Activated naive CD4-positive, alpha-beta T cell treated with anti-CD3 and anti-CD28 coated beads, Interleukin-2, amount 50 U/mL, for 16 hours (primary cell): ENCODE measurements around the gene ITGAL.

ENCODE experiments used
- DNase-seq: peaks from one replicate; pipeline ENCODE4 v3.0.0-alpha.2; 2020

Gene ITGAL

DNA sequence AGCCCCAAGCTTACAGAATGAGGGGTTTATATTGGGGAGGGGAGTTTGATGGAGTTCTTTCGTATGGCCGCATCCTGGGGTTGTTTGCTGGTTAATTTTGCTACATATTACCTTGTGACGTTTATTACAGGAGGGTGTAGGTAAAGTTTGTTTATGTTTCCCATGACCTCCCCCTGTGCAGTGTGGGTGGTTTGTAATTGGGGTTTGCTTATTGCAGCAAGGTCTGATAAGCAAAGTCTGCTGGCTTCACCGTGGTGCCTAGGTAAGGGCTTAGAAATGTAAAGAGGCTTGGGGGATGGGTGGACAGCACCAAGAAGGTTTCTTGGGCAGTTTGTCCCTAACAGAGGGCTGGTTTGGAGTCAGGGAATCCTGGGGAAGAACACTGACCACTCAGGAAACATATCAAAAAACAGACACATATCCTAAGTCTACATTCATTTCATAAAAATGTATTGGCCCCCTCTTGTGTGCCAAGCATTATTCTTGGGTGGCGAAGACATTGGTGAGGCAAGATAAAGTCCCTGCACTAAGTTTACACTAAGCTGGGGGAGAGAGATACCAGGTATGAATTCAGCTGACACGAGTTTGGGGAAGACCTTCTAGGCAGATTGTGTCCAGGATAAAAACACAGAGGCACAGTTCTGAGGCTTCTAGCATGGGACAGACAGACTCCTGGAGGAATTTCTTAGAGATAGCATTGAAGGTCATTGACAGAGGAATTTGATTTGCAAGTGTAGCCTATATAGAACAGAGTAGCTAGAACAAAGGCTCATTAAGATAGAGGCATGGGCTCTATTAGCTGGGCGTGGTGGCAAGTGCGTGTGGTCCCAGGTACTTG is 76.1 kb downstream of the ITGAL start:
- DNase-seq, result no peak

DNA sequence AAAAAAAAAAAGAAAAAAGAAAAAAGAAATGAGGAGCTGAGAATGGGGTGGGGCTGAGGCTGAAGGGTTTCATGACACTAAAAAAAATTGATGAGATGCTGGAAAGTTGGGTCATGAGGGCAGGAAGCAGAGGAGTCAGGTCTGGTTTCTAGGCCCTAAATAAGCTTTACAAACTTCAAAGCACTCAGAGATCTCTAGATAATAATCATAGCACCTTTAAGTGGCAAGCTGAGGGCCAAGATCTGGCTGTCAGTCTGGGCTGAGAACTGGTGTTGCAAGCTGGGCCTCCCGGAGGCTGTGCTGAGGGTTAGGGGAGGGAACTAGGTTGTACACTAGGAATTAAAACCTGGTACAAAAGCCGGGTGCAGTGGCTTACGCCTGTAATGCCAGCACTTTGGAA is 79.2 kb downstream of the ITGAL start:
- peak; percentile 43 for DNase-seq

DNA sequence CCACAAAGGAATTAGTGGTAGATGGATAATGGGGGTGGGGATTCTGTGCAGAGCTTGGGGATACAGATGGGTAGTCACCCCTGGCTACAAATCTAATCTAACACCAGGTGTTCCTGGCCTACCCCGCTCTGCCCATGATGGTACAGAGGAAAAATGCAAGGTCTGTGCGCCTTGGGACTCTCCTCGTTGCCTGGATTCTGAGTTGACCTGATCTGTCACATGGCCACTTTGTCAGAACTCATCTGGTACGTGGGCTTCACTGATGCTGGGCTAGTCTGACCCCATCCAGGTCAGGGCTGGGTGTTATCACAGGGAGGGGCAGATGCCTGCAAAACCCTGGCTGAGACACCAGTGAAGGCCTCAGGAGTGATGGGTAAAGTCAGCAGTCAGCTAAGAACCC is 80.4 kb downstream of the ITGAL start:
- DNase-seq, result no peak

DNA sequence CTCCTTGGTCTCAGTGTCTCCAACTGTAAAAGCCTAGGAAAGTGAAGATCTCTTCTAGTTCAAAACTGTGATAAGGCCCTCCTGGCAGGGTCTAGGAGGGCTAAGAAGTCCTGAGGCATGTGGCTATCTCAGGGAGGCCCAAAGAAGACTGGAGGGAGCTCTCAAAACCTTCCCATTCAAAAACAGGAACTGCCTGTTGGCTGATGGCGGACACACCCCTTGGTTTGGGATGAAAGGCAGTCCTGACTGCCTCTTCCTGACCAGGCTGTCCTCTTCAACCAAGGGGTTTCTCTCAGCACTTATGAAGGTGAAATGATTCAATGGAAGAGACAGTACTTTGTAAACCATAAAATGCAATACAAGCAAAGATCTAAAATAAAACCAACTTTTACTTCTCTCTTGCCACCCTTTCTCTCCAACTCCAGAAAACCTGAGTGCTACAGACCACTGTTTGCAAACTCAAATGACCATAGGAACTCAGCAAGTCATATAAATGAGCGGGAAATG is 80.9 kb downstream of the ITGAL start:
- DNase-seq, result no peak

DNA sequence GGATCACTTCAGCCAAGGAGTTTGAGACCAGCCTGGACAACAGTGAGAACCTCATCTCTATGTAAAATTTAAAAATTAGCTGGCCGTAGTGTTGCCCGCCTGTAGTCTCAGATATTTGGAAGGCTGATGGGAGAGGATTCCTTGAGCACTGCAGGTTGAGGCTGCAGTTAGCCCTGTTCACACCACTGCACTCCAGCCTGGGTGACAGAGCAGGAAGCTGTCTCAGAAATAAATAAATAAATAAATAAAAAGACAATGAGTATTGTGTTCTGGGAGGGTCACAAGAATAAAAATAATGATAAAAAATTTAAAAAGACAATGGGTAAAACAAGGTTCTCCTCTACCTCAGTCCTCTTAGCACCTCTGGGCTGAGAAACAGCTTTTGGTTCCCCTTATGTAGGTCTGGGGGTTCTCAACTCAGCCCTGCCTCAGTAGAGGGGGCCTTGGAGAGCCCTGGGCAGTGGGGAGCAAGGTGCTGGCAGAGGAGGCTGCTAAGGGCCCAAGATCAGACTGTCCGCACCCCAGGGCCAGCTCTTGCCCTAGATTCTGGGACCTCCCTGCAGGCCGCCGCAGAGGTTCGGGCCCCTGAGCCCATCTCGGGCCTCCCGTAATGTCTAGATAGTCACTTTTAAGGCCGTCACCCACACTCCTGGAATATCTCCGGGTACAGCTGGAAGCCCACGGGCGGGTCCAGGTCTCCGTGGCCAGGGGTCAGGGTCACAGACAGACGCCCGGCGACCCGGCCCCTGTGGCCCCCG is 82.2 kb downstream of the ITGAL start:
- no peak for DNase-seq

DNA sequence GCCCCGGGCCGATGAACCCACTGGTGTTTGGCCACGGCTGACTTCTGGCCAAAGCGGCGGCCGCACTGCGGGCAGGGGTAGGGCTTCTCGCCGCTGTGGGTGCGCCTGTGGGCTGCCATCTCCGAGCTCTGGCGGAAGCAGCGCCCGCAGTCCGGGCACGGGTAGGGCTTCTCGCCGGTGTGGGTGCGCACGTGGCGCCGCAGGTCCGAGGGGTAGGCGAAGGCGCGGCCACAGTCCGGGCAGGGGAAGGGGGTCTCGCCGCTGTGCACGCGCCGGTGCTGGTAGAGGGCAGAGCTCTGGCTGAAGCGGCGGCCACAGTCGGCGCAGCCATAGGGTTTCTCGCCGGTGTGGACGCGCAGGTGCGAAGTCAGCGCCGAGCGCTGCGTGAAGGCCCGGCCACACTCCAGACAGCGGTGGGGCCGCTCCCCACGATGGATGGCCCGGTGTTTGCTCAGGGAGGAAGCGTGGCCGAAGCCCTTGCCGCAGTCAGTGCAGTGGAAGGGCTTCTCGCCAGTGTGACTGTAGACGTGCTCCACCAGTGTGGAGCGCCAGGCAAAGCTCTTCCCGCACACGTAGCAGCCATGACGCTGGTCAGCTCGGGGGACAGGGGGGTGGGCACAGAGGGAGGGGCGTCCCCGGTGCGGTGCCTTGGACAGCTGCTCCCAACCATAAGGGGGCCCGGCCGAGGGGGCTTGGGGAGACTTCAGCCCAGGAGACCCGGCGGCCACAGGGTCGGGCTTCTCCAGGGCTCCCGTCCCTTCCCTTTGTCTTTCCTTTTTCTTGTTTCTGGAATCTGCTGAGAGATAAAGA is 83.0 kb downstream of the ITGAL start:
- DNase-seq, result no peak

DNA sequence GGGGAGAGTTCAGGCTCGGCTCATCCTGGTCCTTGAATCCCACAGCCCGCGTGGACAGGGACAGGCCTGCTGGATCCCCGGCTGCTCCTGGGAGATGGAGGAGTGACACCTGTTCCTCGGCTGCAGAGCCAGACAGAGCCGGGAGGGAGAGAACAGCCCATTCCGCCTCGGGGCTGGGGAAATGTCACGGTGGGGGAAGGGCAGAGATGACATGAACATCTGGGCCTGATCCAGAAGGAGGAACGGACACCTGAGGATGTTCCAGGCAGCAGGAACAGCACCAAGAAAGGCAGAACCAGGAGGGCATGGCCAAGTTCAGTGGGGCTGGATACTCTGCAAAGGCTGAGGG is 83.6 kb downstream of the ITGAL start:
- no peak for DNase-seq

DNA sequence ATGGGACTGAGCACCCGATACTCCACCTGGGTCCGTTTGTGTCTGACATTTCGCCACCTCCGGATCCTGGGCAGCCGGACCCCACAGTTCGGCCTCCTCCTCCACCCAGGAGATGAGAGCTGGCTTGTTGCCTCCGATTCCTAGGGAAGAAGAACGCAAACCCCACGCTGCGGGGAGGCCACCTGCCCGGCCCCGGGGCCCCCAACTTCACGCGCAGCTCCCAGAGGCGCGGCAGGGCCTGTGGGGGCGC is 85.1 kb downstream of the ITGAL start:
- no peak for DNase-seq

DNA sequence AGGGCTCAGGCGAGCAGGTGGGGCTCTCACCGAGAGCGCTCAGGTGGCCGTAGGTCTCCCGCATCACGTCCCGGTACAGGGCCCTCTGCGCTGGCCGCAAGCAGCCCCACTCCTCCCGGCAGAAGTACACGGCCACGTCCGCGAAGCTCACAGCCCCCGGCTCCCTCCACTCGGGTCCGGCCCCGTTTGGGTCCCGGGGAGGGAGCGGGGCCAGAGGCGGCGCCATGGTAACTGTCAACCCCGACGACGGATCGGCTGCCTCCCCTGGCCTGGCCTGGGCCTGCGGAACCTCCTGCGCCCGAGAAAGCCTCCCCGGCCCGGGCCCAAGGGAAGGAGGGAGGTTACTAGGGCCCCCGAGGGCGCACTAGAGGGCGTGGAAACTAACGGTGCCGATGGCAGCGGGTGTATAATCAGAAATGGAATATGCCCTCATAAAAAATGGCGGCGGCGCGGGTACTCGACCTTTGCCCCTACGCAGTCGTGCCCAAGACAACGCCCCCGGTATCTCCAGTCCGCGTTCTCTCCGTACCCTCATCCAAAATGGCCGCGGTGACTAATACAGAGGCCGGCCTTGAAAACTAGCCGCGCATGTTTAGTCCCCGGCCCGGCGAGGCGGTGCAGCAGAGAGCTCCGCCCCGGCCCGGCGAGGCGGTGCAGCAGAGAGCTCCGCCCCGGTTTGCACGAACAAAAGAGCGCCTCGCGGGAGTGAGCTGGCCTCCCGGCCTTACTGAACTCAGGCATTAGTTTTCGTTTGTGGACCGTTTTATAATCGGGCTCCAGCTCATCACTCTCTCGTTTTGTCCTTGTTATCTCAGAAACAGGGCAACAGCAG is 85.6 kb downstream of the ITGAL start, which contains the start of gene ZNF764:
TSS of gene ZNF764 (minus strand) at position 418 of the 832 bp plus-strand sequence. CDS start at position 226, 192 bp downstream.
- peak; percentile 95 for DNase-seq

DNA sequence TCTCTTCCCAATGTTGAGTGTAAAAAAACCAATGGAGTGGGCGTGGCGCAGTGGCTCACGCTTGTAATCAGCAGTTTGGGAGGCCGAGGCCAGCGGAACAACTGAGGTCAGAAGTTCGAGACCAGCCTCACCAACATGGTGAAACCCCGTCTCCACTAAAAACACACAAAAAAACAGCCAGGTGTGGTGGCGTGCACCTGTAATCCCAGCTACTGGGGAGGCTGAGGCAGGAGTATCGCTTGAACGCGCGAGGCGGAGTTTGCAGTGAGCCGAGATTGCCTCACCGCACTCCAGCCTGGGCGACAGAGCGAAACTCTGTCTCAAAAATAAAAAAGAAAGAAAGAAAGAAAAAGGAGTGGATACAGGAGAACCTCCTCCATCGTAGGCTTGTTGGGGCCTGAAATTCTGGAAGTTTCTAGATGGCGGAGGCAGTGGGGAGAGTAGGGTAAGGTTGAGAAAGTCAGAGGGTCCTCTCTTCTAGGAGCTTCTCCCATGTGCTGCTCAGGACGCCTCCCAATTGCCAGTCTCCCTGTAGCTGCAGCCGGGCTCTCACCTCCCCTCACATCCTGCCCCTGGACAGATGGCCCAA is 86.3 kb downstream of the ITGAL start:
- no peak for DNase-seq

DNA sequence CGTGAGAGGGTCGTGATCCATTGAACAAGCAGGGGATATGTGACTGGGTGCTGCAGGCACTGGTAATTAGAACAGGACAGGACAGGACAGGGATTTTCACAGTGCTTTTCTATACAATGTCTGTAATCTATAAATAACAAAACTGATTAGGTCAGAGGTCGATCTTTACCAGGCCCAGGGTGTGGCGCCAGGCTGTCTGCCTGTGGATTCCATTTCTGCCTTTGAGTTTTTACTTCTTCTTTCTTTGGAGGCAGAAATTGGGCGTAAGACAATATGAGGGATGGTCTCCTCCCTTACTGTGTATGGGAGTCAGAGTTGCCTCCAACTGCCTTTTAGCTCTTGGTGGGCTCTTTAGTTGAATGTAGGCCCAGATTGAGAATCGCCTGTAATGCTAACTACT is 87.1 kb downstream of the ITGAL start:
- no peak for DNase-seq

DNA sequence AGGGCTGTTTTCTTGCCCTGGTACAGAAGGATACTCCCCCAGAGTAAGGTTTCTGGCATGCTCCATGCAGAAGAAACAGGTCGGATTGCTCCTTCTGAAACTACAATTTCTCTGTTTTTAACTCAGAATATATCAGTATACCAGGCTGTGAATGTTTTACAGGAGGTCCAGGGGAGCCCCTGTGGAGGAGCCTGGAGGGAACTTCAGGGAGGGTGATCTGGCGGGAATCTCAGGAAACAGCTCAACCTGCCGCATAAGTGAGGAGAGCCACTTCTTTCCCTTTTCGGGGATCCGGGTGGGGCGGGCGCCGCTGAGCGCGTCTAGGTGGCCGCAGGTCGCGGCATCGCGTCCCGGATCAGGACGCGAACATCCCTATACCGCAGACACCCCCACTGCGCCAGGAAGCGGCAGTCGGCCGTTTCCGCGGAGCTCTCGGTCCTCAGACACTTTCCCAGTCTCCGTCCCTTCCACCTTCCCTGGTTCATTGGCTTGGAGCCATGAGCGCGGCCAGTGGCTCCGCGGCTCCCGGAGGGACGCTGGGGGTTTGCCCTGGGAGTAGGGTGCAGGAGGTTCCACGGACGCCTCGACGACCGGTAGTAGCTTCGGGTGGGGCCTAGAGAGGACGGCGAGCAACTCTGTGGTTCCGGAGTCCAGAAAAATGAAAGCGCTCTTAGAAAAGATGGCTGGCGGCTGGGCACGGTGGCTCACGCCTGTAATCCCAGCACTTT is 88.7 kb downstream of the ITGAL start:
- DNase-seq, result no peak

DNA sequence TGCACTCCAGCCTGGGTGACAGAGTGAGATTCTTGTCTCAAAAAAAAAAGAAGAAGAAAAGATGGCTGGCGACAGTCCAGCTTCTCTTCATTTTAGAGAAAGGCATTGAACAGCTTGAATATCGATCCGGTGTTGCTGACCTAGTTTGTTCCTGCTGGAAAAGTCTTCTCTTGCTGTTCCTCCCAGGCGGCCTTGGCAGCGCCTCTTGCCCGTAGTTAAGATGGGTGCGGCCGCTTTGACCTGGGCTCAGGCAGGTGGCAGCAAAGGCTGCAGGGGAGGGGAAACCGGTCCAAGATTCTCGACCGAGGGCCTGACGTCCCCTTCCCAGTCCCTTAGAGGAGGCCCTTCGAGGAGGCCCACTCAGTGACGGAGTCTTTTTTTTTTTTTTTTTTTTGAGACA is 89.5 kb downstream of the ITGAL start:
- DNase-seq, result no peak

DNA sequence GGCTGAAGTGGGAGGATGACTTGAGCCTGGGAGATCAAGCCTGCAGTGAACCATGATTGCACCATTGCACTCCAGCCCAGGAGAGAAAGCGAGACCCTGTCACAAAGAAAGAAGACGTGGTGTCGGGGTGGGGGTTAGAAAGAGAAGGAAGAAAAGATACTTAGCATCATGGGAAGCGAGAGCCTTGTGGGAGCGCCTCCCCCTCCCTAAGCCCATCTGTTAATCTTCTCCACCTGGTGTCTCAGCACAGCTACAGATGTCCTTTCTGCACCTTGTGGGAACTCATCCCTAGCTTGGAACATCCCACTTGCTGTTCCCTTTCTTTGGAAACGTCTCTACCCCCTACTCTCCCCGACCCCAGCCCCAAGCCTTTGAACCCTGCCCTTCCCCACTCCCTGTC is 93.0 kb downstream of the ITGAL start:
- DNase-seq, result no peak

DNA sequence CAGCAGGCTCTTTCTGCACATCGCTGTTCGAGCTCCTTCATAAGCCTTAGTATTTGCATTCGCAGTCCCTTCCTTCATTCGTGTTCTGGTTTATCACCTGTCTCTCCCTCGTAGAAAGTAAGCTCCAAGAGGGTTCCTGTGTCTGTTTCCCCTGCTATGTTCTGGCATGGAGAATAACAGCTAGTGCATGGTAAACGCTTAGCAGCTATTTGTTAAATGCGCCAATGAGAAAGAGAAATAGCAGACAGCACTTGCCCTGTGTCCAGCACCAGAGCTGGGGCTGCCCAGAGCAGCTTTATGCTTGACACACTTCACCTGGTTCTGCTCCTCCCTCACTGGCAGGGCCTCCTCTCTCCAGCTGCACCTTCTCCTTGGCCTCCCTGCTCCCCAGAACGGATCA is 93.4 kb downstream of the ITGAL start:
- DNase-seq, result no peak

DNA sequence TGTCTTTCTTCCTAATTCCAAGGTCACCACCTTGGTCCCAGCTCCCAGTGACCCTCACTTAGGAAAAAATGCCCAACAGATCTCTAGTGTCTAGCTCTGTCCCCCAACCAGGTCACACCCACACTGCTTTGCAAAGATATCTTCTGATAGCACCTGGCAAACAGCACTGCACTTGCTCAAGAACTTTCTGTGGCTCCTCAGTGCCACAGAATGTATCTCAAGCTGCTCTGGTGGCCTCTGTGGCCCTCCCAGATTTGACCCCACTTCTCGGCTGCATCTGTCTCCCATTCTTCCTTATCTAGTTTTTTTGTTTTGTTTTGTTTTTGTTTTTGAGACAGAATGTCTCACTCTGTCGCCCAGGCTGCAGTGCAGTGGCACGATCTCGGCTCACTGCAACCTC is 94.0 kb downstream of the ITGAL start:
- DNase-seq, result no peak

DNA sequence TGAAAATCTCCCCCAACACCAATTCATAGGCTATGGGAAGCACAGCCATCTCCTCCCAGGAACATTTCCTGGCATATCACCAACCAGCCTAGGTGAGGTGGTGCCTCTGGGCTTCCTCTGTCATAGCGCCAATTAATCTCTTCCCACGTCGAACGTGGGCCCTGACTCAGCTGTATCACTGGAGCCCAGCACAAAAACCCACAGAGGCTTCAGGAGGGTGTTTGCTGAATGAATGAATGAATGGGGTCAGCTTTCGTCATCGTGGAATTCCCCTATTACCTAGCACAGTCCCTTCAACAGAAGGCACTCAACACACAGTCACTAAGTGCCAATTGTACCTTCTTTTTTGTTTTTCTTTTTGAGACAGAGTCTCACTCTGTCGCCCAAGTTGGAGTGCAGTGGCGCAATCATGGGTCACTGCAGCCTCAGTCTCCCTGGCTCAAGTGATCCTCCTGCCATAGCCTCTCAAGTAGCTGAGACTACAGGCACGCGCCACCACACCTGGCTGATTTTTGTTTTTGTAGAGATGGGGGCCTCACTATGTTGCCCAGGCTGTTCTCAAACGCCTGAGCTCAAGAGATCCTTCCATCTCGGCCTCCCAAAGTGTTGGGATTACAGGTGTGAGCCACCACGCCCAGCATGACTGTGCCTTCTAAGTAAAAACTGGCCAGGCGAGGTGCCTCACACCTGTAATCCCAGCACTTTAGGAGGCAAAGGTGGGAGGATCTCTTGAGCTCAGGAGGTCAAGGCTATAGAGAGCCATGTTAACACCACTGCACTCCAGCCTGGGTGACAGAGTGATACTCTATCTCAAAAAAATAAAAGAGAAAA is 94.8 kb downstream of the ITGAL start:
- peak; percentile 67 for DNase-seq

DNA sequence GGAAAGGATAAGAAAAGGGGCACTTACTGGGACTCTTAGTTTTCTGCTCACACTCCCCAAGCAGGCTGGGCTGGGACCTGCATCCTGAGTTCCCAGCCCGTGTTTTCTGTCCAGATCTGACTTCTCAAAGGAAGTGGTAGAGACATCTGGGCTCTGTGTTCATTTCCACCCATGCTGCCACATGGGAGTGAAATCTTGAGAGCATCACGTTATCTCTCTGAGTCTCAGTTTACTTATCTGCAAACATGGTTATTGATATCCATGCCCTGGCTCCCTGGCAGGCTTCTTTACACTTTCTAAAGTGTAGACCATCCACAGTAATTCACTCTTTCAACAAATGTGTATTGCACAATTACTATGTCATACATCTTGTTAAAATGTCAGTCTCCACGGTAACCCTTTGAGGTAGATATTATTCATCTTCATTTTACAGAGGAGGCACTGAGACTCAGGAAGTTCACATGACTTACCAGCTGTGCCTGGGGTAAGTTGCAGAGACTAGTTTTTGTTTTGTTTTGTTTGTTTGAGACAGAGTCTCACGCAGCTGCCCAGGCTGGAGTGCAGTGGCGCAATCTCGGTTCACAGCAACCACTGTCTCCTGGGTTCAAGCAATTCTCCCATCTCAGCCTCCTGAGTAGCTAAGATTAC is 95.6 kb downstream of the ITGAL start:
- peak; percentile 39 for DNase-seq

DNA sequence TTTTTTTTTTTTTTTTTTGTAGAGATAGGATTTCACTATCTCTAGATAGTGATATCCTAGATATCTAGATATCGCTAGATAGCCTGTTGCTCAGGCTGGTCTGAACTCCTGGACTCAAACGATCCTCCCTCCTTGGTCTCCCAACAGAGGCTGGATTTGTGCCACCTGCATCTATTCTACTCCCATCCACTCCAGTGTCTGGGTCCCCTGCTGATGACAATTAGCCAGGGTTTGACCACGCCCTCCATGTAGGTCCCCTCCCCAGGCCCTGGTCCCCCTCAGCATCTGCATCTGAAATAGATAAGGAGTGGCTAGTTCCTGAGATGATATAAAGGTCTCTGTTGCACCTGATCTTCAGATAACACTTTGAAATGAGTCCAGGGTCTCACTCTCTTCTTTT is 96.7 kb downstream of the ITGAL start:
- DNase-seq, result no peak
